ENCODE results near the gene TPST1.

Gene TPST1

DNA sequence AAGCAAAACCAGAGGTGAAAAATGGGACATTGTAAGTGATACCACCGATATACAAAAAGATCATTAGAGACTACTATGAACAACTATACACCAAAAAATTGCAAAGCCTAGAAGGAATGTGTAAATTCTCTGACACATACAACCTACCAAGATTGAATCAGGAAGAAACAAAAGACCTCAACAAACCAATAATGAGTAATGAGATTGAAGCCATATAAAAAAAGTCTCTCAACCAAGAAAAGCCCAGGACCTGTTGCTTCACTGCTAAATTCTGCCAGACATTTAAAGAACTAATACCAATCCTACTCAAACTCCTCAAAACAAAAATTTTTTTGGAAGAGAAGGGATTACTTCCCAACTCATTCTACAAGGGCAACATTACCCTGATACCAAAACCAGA is 134.0 kb downstream of the TPST1 start:
- H2AFZ ChIP-seq (ENCODE audit: low read length): no peak overlapping the region
- no peaks in the 10 kb centered on the region for H4K20me1 ChIP-seq (ENCODE audit: insufficient read depth, low read length, poor library complexity, severe bottlenecking)
- no peaks in the 10 kb centered on the region for H3K36me3 ChIP-seq (ENCODE audit: insufficient read depth, low read length)
- no peaks in the 10 kb centered on the region for H3F3A ChIP-seq (ENCODE audit: low read depth)
- H3K27me3 ChIP-seq (ENCODE audit: insufficient read depth, low read length, poor library complexity, severe bottlenecking): no peaks in the 10 kb centered on the region
- H3K9me2 ChIP-seq (replicated peaks; ENCODE audit: low read depth, low read length): no peaks in the 10 kb centered on the region
- no peaks in the 10 kb centered on the region for H3K4me1 ChIP-seq (ENCODE audit: insufficient read depth, low read length, poor library complexity, severe bottlenecking)
- H3K4me3 ChIP-seq (ENCODE audit: low read length, poor library complexity, severe bottlenecking): no peak overlapping the region
- no peaks in the 10 kb centered on the region for H3K79me2 ChIP-seq (ENCODE audit: insufficient read depth, low read length)
- no peak overlapping the region for H3K4me2 ChIP-seq (ENCODE audit: low read depth, low read length, poor library complexity, severe bottlenecking)
- H3K9ac ChIP-seq (ENCODE audit: low read depth, low read length, poor library complexity, severe bottlenecking): no peak overlapping the region
- peaks cover 10% of the 10 kb centered on the region; the same call in 1 of the 2 replicates for H3K9me3 ChIP-seq (ENCODE audit: insufficient read depth, low read depth, low read length)
- no peak for TF ChIP-seq EZH2phosphoT487 (IDR thresholded peaks at IDR 0.05; ENCODE audit: borderline replicate concordance)
- TF ChIP-seq, protein P1, sequence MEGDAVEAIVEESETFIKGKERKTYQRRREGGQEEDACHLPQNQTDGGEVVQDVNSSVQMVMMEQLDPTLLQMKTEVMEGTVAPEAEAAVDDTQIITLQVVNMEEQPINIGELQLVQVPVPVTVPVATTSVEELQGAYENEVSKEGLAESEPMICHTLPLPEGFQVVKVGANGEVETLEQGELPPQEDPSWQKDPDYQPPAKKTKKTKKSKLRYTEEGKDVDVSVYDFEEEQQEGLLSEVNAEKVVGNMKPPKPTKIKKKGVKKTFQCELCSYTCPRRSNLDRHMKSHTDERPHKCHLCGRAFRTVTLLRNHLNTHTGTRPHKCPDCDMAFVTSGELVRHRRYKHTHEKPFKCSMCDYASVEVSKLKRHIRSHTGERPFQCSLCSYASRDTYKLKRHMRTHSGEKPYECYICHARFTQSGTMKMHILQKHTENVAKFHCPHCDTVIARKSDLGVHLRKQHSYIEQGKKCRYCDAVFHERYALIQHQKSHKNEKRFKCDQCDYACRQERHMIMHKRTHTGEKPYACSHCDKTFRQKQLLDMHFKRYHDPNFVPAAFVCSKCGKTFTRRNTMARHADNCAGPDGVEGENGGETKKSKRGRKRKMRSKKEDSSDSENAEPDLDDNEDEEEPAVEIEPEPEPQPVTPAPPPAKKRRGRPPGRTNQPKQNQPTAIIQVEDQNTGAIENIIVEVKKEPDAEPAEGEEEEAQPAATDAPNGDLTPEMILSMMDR (conservative IDR thresholded peaks at IDR 0.05; ENCODE audit: low read length): no peak

DNA sequence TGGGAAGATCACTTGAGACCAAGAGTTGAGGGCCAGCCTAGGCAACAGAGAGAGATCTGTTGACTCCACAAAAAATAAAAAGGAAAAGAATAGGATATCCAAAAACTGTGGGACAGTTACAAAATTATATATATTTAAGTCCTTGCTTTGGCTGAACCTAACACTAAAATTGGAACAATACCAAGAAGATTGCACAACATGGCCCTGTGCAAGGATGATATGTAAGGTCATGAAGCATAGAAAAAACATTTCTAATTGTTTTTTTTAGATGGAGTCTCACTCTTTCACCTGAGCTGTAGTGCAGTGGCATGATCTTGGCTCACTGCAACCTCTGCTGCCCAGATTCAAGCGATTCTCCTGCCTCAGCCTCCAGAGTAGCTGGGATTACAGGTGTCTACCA is 139.0 kb downstream of the TPST1 start:
- Histone ChIP-seq H2AFZ (ENCODE audit: low read length) (no peak overlapping the region), H3F3A (ENCODE audit: low read depth) (no peaks in the 10 kb centered on the region), H4K20me1 (ENCODE audit: insufficient read depth, low read length, poor library complexity, severe bottlenecking) (no peaks in the 10 kb centered on the region), H3K36me3 (ENCODE audit: insufficient read depth, low read length) (no peaks in the 10 kb centered on the region), H3K9me2 (replicated peaks; ENCODE audit: low read depth, low read length) (no peaks in the 10 kb centered on the region), H3K4me1 (ENCODE audit: insufficient read depth, low read length, poor library complexity, severe bottlenecking) (no peaks in the 10 kb centered on the region), H3K9ac (ENCODE audit: low read depth, low read length, poor library complexity, severe bottlenecking) (no peak overlapping the region), H3K79me2 (ENCODE audit: insufficient read depth, low read length) (no peaks in the 10 kb centered on the region), H3K4me2 (ENCODE audit: low read depth, low read length, poor library complexity, severe bottlenecking) (no peak overlapping the region), H3K9me3 (ENCODE audit: insufficient read depth, low read depth, low read length) (no peaks in the 10 kb centered on the region), H3K4me3 (ENCODE audit: low read length, poor library complexity, severe bottlenecking) (no peak overlapping the region), H3K27me3 (ENCODE audit: insufficient read depth, low read length, poor library complexity, severe bottlenecking) (no peaks in the 10 kb centered on the region)
- TF ChIP-seq, protein P1 (conservative IDR thresholded peaks at IDR 0.05; ENCODE audit: low read length): no peak
- no peak for TF ChIP-seq EZH2phosphoT487 (IDR thresholded peaks at IDR 0.05; ENCODE audit: borderline replicate concordance)

DNA sequence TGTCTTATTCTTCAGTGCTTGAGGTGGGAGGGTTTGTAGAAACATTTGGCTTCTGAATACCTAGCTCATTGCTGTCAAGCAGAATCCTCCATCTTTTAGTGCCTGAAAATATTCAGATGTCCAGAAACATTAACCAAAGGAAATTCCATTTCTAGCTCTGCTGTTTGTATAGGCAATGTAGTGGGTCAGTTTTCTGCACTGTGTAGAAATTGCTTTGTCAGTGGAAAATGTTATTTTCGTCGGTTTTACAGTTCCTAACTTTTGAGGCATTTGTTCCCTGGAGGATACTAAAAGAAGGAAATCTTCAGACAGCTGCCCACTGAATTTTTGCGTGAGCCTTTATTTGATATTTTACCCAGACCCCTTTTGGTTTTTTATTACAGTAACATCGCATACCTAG is 143.4 kb downstream of the TPST1 start:
- Histone ChIP-seq H3K27me3 (ENCODE audit: insufficient read depth, low read length, poor library complexity, severe bottlenecking) (no peaks in the 10 kb centered on the region), H3K9ac (ENCODE audit: low read depth, low read length, poor library complexity, severe bottlenecking) (no peak overlapping the region), H4K20me1 (ENCODE audit: insufficient read depth, low read length, poor library complexity, severe bottlenecking) (no peaks in the 10 kb centered on the region), H3K4me1 (ENCODE audit: insufficient read depth, low read length, poor library complexity, severe bottlenecking) (no peaks in the 10 kb centered on the region), H3K9me2 (replicated peaks; ENCODE audit: low read depth, low read length) (no peaks in the 10 kb centered on the region), H3K4me2 (ENCODE audit: low read depth, low read length, poor library complexity, severe bottlenecking) (no peak overlapping the region), H3K36me3 (ENCODE audit: insufficient read depth, low read length) (no peaks in the 10 kb centered on the region), H3K79me2 (ENCODE audit: insufficient read depth, low read length) (no peaks in the 10 kb centered on the region), H2AFZ (ENCODE audit: low read length) (no peak overlapping the region), H3F3A (ENCODE audit: low read depth) (no peaks in the 10 kb centered on the region), H3K9me3 (ENCODE audit: insufficient read depth, low read depth, low read length) (no peaks in the 10 kb centered on the region), H3K4me3 (ENCODE audit: low read length, poor library complexity, severe bottlenecking) (no peak overlapping the region)
- TF ChIP-seq, protein P1 (conservative IDR thresholded peaks at IDR 0.05; ENCODE audit: low read length): no peak
- no peak for TF ChIP-seq EZH2phosphoT487 (IDR thresholded peaks at IDR 0.05; ENCODE audit: borderline replicate concordance)
